Neural crest cell (in vitro differentiated cells): ENCODE results near the gene HOXC11. TPM values are rescaled to one million over a fixed set of nuclear protein-coding genes. Genes with fewer than 3 reads are reported as not detected.

ENCODE experiments used
- DNase-seq: peaks from one replicate; pipeline ENCODE4 v3.0.0; 2021; ENCODE audit warnings: low read depth, mixed read lengths, low spot score
- H3K27ac Mint-ChIP-seq: one replicate; pipeline ENCODE4 v1.8.0; 2021; ENCODE audit warnings: mild to moderate bottlenecking, mixed read lengths; ENCODE audit not compliant: unreplicated experiment
- H3K27me3 Mint-ChIP-seq: 2 replicates; pipeline ENCODE4 v1.8.0; 2021; ENCODE audit warnings: low read depth, mild to moderate bottlenecking, mixed read lengths
- H3K36me3 Mint-ChIP-seq: 2 replicates; pipeline ENCODE4 v1.8.0; 2021; ENCODE audit warnings: low read depth, mild to moderate bottlenecking, mixed read lengths
- H3K4me1 Mint-ChIP-seq: 2 replicates; pipeline ENCODE4 v1.8.0; 2021; ENCODE audit warnings: mixed read lengths
- H3K4me3 Mint-ChIP-seq: one replicate; pipeline ENCODE4 v1.8.0; 2021; ENCODE audit warnings: mild to moderate bottlenecking, mixed read lengths
- H3K9me3 Mint-ChIP-seq: 2 replicates; pipeline ENCODE4 v1.8.0; 2021; ENCODE audit warnings: mixed read lengths
- total RNA-seq: library from RNA; stranded (reverse); gene quantifications from 2 replicates; pipeline ENCODE4 v1.2.1, GENCODE V29; 2021
- TF ChIP-seq, protein P1 (sequence below): fragments of 200-600 bp; sonication (generic); conservative IDR thresholded peaks from 2 replicates; pipeline ENCODE4 v1.5.0; 2021; ENCODE audit warnings: antibody characterized with exemption, mild to moderate bottlenecking

The HOXC11 gene
- total RNA-seq, 1 donor from 2014 or later = not detected

DNA sequence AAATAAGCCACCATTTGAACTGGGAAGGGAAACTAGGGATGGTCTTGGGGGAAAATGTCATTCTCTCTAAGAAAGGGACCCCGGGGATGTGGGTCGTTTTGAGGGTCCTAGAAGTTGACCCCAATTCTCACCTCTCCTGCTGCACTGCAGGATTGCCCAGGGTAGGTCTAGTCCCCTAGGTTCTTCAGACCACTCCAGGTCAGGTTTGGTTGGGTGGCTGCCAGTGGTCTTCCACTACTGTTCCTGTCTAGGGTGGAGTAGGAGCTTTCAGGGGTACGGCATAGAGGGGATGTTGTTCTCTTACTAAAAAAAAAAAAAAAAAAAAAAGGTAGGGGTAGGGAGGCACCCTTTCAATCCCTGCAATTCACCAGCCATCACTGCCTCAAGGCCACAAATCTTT is 43.1 kb downstream of the HOXC11 start:
- TF ChIP-seq, protein P1, sequence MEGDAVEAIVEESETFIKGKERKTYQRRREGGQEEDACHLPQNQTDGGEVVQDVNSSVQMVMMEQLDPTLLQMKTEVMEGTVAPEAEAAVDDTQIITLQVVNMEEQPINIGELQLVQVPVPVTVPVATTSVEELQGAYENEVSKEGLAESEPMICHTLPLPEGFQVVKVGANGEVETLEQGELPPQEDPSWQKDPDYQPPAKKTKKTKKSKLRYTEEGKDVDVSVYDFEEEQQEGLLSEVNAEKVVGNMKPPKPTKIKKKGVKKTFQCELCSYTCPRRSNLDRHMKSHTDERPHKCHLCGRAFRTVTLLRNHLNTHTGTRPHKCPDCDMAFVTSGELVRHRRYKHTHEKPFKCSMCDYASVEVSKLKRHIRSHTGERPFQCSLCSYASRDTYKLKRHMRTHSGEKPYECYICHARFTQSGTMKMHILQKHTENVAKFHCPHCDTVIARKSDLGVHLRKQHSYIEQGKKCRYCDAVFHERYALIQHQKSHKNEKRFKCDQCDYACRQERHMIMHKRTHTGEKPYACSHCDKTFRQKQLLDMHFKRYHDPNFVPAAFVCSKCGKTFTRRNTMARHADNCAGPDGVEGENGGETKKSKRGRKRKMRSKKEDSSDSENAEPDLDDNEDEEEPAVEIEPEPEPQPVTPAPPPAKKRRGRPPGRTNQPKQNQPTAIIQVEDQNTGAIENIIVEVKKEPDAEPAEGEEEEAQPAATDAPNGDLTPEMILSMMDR = no peak
- peaks cover 2% of the 10 kb centered on the region for H3K36me3 Mint-ChIP-seq
- peaks cover 10% of the 10 kb centered on the region for H3K4me1 Mint-ChIP-seq
- no peaks in the 10 kb centered on the region for H3K9me3 Mint-ChIP-seq
- H3K27ac Mint-ChIP-seq = no peak overlapping the region
- peak overlapping the region; percentile 69 for H3K4me3 Mint-ChIP-seq
- peaks cover 98% of the 10 kb centered on the region for H3K27me3 Mint-ChIP-seq
- DNase-seq = no peak

- H3K27ac Mint-ChIP-seq = no peak overlapping the region
- TF ChIP-seq, protein P1 = no peak
- H3K4me3 Mint-ChIP-seq = peak overlapping the region; percentile 69
- DNase-seq = no peak
- peaks cover 2% of the 10 kb centered on the region for H3K36me3 Mint-ChIP-seq
- H3K9me3 Mint-ChIP-seq = no peaks in the 10 kb centered on the region
- H3K27me3 Mint-ChIP-seq = peaks cover 98% of the 10 kb centered on the region
- peaks cover 12% of the 10 kb centered on the region for H3K4me1 Mint-ChIP-seq
Observed at GRCh38 chr12:54016478-54016964, 43.6 kb downstream of the HOXC11 start.

GRCh38 chr12:54017027-54017788 is 44.3 kb downstream of the HOXC11 start:
- Mint-ChIP-seq H3K9me3 (no peaks in the 10 kb centered on the region), H3K4me3 (peak overlapping the region; percentile 87), H3K4me1 (peaks cover 14% of the 10 kb centered on the region), H3K36me3 (peaks cover 2% of the 10 kb centered on the region), H3K27me3 (peaks cover 98% of the 10 kb centered on the region), H3K27ac (no peak overlapping the region)
- TF ChIP-seq, protein P1 = no peak
- no peak for DNase-seq

GRCh38 chr12:54017878-54018467 is 45.0 kb downstream of the HOXC11 start:
- H3K36me3 Mint-ChIP-seq = peaks cover 2% of the 10 kb centered on the region
- peak; percentile 55 for DNase-seq
- no peaks in the 10 kb centered on the region for H3K9me3 Mint-ChIP-seq
- peaks cover 14% of the 10 kb centered on the region for H3K4me1 Mint-ChIP-seq
- peak overlapping the region; percentile 87 for H3K4me3 Mint-ChIP-seq
- peaks cover 98% of the 10 kb centered on the region for H3K27me3 Mint-ChIP-seq
- TF ChIP-seq, protein P1 = no peak
- H3K27ac Mint-ChIP-seq = peak overlapping the region; percentile 27

GRCh38 chr12:54018468-54018984 is 45.6 kb downstream of the HOXC11 start:
- Mint-ChIP-seq H3K36me3 (peaks cover 2% of the 10 kb centered on the region), H3K27me3 (peaks cover 98% of the 10 kb centered on the region), H3K27ac (peak overlapping the region; percentile 27), H3K9me3 (no peaks in the 10 kb centered on the region), H3K4me1 (peaks cover 18% of the 10 kb centered on the region), H3K4me3 (peak overlapping the region; percentile 87)
- TF ChIP-seq, protein P1 = no peak
- DNase-seq = no peak
